ENCODE measurements around the gene HDAC9.
A peak's percentile ranks its signal among the peaks of the same experiment; 100 is the strongest.
"Not testable (repeated sequence)": the region's sequence is repeated elsewhere in the genome, so short reads cannot be mapped to it uniquely, and the experiment has no call there.

HDAC9 gene

GRCh38 chr7:18727115-18727870, 231.7 kb downstream of the HDAC9 start:
- no peak for DNase-seq (ENCODE audit: low spot score)

GRCh38 chr7:18736012-18736411, 240.5 kb downstream of the HDAC9 start:
- not testable (repeated sequence) for DNase-seq (ENCODE audit: low spot score)

GRCh38 chr7:18740579-18740988, 245.0 kb downstream of the HDAC9 start:
- no peak for DNase-seq (ENCODE audit: low spot score)

- peak; percentile 72 for DNase-seq (ENCODE audit: low spot score)
Measured at GRCh38 chr7:18753972-18754610, 258.5 kb downstream of the HDAC9 start.

GRCh38 chr7:18754766-18755165, 259.2 kb downstream of the HDAC9 start:
- DNase-seq (ENCODE audit: low spot score) = peak; percentile 12

- DNase-seq (ENCODE audit: low spot score) = no peak
Measured at GRCh38 chr7:18755793-18756192, 260.2 kb downstream of the HDAC9 start.

- DNase-seq (ENCODE audit: low spot score) = no peak
Measured at GRCh38 chr7:18756378-18757050, 261.0 kb downstream of the HDAC9 start.

- no peak for DNase-seq (ENCODE audit: low spot score)
Measured at GRCh38 chr7:18760046-18760445, 264.5 kb downstream of the HDAC9 start.

GRCh38 chr7:18760631-18761445, 265.3 kb downstream of the HDAC9 start:
- no peak for DNase-seq (ENCODE audit: low spot score)

GRCh38 chr7:18762189-18762588, 266.6 kb downstream of the HDAC9 start:
- DNase-seq (ENCODE audit: low spot score) = peak; percentile 61

- DNase-seq (ENCODE audit: low spot score) = no peak
Measured at GRCh38 chr7:18768256-18768655, 272.7 kb downstream of the HDAC9 start.

GRCh38 chr7:18770154-18770811, 274.7 kb downstream of the HDAC9 start:
- DNase-seq (ENCODE audit: low spot score) = peak; percentile 51

- DNase-seq (ENCODE audit: low spot score) = no peak
Measured at GRCh38 chr7:18770822-18771221, 275.3 kb downstream of the HDAC9 start.

- DNase-seq (ENCODE audit: low spot score) = no peak
Measured at GRCh38 chr7:18771834-18772566, 276.5 kb downstream of the HDAC9 start.

GRCh38 chr7:18772567-18772965, 277.0 kb downstream of the HDAC9 start:
- no peak for DNase-seq (ENCODE audit: low spot score)

- no peak for DNase-seq (ENCODE audit: low spot score)
Measured at GRCh38 chr7:18777314-18777713, 281.8 kb downstream of the HDAC9 start.

GRCh38 chr7:18778594-18778993, 283.0 kb downstream of the HDAC9 start:
- DNase-seq (ENCODE audit: low spot score) = peak; percentile 51

- DNase-seq (ENCODE audit: low spot score) = no peak
Measured at GRCh38 chr7:18780266-18780665, 284.7 kb downstream of the HDAC9 start.

GRCh38 chr7:18780938-18781337, 285.4 kb downstream of the HDAC9 start:
- no peak for DNase-seq (ENCODE audit: low spot score)

GRCh38 chr7:18786196-18786727, 290.7 kb downstream of the HDAC9 start:
- DNase-seq (ENCODE audit: low spot score) = no peak

- DNase-seq (ENCODE audit: low spot score) = no peak
Measured at GRCh38 chr7:18786796-18787195, 291.2 kb downstream of the HDAC9 start.

Data from GM03348 (cell line).